EL (cell line): ENCODE data around the gene SLC7A6.

Experiments used
- DNase-seq: peaks from one replicate; pipeline ENCODE4 v3.0.0-alpha.2; 2016

The SLC7A6 gene

DNA sequence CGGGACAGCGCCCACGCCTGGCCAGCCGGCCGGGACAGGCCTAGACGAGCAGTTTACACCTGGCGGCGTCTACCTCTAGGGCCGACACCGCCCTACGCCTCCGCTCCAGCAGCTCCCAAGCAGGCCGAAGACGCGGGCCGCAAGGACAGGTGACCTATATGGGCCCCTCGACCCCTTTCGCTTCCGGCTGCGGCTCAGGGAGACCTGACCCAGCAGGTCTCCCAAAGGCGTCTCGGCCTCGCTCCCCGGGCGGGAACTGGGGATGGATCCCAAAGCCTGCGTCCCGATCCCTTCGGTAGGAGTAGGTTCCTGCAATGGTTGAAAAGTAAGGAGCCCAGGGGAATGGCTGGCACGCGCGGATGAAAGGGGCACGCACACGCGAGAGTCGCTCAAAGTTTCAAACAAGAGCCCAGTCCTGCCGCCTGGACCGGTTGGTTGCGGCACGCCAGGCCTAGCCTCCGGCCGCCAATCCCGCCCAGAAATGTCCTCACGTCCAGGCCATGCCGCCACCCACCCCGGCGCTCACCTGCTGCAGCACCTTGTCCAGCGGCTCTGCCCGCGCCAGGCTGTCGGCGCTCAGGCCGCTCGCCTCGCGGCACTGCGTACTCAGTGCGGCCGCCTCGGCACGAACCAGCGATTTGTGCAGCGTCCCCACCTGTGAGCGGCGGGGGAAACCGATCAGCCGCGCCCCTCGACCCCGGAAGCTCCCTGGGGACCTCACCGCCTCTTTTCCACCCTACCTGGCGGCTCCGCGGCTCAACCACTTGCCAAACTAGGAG lies 29.0 kb upstream of the SLC7A6 start:
- DNase-seq: no peak

DNA sequence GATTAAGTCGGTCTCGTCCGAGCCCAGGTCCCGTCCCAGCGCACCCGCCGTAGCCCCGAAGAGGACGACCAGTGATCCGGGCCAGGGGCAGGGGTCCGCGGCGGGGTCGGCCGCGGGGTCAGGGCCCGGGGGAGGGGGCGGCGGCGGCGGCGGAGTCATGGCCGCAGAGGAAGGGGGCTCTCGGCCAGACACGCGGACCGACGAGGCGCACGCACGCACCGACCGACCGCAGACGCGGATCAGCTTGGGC lies 28.5 kb upstream of the SLC7A6 start, which contains the start of gene ESRP2:
Gene ESRP2 (minus strand): TSS at position 241 of the 250 bp plus-strand sequence. CDS start 82 bp downstream, at position 159.
- no peak for DNase-seq

DNA sequence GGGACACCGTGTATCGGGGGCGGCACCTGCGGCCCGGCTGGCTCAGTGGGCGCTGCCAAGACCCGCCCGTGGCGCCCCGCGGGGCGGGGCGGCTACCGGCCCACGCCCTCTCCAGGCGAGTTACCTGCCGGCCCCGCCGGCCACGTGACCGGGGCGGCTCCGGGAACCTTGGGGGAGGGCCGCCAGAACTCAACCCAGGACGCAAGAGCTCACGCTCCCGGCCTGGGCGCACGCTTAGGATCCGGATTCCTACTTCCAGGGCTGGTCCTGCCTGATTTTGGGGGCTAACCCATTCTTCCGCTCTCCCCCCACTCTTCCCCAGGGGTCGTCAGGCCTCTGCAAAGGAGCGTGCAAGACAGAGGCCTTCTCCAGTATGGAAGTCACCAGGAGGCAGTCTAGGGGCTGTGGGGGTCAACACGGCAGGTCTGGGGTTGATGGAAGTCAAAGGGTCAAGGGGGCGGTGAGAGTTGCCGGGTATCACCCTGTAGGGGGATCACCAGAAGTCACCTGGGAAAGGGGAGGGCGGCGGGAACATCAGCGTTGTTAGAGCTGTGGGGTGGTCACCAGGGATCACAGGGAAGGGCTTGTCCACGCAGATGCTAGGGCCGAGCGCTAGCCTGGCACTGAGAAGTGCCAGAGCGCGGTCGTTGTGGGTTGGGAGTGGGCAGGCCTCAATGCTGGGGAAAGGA lies 28.0 kb upstream of the SLC7A6 start:
- DNase-seq: no peak

DNA sequence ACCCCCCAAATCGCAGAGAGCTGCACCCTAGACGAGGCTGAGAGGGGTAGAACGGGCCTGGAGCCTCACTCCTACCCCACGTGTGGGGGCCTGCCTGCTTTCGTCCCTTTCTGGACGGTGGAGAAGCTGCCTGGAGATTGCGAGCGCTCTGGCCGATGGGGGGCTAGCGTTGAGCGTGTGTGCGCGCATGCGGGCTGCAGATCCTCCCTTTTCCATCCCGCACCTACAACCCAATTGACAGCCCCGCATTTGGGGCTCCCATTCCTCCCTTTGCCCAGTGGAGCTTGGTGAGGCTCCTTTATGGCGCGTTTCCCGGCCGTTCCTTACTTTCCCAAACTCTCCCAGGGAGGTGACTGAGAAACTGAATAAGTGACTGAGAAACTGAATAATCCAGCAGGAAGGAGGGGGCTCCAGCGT lies 27.5 kb upstream of the SLC7A6 start:
- DNase-seq: no peak

DNA sequence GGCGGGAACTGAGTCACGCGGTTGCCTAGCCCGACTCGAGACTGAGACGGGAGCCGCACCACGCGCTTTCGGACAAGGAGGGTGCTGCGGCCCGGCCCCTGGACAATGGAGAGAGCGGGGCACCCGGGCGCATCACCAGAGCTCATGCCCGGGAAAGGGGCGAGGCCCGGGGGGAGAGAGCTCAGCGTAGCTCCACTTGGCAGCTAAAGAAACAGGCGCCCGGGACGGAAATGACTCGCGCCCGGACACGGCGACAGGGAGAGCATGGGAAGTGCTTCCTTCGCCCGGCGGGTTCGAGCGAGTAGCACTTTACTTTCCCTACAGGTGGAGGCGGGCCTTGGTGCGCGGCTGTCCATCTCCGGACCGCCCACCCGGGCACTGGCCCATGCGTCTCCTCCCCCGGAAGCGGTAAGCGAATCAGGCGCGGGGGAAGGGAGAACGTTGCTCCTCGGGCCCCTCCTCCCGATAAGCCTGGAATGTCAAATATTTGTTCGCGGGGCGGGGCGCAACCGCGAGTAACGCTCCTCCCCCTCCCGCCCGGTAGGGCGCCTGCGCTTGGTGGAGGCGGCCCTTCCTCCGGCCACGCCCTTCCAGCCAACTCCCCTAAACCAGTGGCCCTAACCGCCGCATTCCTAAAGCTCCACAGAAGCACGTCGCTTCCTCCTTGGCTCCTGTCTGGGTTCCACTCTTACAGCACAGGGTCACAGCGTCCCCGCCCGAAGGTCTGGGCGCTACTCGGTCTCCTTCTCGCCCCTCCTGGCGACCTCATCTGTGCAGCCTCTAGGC lies 26.9 kb upstream of the SLC7A6 start:
- peak; percentile 99 for DNase-seq

DNA sequence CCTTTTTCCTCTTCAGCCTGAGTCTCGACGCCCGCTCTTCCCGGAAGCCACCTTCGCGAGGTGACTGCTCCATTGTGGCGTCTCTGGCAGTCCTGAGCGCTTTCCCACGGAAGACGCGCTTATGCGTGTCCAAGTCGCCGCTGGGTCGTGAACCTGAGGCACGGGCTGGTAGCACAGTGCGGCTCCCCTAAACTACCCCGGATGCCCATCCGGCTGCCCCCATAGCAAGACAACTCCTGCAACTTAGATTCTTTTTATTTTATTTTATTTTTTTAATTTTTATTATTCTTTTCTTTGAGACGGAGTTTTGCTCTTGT lies 26.3 kb upstream of the SLC7A6 start:
- no peak for DNase-seq

DNA sequence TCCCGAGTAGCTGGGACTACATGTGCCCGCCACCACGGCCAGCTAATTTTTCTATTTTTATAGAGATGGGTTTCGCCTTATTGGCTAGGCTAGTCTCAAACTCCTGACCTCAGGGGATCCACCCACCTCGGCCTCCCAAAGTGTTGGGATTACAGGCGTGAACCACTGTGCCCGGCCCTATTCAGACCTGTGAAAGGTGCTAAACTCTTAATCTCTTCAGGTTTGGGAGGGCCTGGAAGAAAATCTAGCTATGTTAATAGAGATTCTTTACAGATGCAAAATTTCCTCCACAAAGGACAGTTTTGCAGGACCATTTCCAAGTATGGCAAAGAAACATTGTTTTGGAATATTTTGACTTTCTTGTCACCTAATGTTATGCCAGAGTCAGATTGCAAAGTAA lies 22.2 kb upstream of the SLC7A6 start:
- DNase-seq: no peak

DNA sequence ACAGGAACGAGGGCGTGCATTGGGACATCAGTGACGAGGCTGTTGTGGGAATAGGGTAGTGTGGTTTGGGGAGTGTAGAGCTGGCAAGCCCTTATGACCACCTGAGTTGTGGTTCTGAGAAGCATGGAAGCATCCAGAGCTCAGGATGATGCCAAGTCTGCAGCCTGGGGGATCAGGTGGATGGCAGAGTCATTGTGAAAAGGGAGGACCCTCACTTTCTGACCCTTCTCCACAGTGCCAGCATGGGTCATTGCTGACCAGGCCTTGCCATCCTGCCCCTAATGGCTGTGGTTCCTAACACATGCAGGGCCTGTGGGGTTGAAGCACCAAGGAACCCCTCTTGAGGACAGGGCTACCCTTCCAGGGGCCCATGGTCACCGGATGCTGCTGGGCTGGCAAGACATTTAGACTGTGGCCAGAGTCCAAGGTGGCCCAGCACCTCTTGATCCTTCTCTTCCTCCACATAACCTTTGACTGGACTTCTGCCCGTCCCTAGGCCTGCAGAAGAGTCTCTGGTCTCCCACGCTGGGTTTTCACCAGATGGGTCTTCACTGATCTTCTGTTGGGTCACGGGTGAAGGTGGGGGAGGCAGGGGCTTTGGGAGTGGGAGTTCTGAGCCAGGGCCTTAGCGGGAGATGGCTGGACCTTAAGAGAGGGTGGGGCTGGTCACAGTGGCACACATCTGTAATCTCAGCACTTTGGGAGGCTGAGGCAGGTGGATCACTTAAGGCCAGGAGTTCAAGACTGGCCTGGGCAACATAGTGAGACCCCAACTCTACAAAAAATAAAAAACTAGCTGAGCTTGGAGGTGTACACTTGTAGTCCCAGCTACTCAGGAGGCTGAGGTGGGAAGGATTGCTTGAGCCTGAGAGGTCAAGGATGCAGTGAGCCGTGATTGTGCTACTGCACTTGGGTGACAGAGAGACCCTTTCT lies 21.1 kb upstream of the SLC7A6 start:
- no peak for DNase-seq

DNA sequence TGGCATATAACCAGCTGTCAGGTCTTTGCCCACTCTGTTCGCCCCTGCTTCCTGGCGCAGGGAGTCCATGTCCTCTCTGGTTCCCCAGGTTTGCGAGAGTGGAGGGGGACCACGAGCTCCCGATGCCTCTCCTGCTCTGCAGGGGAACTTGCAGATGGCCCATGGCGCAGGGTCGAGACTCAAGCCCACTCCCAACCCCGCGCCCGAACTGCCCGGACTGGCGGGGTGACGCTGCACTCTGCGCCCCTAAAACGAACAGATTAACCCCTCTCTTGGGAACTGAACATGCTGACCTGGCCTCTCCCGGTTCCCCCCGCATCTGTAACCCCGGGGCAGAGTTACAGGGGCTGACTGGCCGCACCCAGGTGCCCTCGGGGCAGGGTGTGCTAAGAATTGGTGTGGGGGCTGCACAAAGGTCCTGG lies 19.8 kb upstream of the SLC7A6 start:
- DNase-seq: no peak

DNA sequence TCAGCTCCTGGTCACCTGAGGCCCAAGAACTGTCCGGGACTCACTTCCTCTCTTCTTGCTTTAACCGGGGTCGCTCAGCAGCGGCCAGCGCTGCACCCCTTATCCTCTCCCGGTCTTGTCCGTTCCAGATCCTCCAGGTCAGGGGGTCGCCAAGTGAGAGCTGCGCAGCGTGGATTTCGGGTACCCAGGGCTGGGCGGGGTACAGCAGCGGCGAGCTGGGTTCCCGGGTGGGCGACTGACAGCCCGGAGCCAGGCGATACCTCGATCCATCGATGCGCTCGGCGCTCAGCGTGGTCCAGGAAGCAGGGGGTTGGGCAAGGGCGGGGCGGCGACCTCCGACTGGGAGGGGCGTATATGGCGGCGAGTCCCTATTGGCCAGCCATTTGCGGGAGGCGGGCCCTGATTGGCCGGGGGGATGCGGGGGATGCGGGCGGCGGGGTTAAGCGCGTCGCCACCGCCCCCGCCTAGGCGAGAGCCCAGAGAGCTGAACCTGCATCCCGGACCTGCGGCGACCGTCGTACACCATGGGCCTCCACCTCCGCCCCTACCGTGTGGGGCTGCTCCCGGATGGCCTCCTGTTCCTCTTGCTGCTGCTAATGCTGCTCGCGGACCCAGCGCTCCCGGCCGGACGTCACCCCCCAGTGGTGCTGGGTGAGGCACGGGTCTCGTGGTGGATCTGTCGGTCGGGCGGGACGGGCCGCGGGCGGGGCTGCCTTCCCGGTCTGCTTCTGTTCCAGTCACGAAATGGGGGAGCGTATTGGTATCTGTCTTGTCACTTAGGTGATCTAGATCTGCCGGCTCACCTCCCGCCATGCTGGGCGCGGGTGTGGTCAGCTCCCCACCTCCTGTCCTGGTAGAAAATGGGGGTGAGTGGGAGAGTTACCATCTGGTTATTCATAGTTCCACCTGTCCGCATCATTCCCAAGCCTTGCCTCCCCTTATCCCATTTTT lies 19.1 kb upstream of the SLC7A6 start, which contains the start of gene PLA2G15:
Gene PLA2G15 (plus strand): TSS at position 471 of the 951 bp plus-strand sequence. CDS start 54 bp downstream, at position 525.
- peak; percentile 91 for DNase-seq

DNA sequence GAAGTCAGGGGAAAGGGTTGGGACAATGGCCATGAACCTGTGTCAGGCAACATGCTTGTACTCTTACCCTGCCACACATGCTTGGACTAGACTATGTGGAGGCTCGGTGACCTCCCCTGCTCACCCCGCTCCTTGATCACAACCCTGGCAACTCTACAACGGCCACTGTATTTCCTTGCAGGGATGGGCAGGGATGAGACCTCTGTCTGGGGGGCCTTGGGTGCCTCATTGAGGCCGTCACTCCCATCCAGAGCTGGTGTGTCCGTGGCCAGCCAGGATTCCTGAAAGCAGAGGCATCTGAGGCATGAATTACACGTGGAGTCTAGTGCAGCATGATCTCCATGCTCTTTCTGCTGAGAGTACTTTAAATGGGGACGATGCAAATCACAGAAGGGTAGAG lies 18.2 kb upstream of the SLC7A6 start:
- DNase-seq: no peak

DNA sequence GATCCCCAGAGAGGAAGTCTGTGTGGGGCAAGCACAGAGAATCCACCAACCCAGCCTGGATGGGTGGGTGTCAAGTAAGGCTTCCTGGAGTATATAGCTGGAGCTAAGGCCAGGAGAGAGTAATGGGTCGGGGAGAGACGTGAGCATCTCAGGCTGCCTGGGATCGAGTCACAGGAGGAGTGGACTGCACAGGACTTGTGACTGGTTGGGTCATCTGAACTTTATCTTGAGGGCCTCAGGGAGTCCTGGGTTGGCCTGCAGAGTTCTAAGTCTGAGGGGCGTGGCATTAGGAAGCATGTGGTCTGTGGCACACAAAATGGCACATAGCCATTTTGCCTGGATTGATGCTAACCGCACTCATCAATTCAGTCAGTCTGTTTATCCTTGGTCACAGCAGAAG lies 17.7 kb upstream of the SLC7A6 start:
- no peak for DNase-seq

DNA sequence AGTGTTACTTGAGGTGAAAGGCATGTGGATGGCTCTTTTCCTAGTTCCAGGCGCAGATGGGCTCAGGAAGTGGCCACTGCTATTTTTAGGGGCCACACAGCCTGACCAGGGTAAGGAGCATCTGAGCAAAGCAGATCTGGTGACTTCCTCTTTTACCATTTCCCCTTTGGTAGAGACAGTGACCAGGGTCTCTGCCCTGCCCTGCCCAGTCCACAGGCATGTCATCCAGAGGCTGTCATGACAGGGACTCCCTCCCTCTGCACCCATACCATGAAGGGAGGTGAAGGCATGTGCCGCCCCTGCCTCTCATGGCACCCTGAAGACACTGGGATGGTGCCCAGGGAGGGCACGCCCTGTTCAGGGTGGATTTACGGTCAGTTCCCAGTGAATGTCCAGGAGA lies 16.9 kb upstream of the SLC7A6 start:
- DNase-seq: no peak

DNA sequence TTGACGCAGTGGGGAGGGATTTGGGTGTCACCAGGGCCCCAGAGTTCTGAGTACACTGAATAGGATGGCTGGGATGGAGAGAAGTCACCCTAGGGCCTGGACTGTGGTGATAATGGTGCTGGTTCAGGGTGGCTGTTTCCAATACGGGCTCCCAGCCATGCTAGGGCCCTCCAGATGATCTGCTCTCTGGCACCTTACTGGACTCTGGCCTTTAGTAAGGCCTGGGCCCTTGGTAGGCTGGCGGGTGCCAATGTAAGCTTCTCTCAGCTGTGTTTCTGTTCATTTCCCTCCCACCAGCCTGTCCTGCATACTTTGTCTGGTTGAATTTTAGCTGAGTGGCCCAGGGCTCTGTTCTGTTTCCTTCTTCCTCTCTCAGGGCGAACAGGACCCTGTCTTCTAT lies 16.4 kb upstream of the SLC7A6 start:
- DNase-seq: no peak

DNA sequence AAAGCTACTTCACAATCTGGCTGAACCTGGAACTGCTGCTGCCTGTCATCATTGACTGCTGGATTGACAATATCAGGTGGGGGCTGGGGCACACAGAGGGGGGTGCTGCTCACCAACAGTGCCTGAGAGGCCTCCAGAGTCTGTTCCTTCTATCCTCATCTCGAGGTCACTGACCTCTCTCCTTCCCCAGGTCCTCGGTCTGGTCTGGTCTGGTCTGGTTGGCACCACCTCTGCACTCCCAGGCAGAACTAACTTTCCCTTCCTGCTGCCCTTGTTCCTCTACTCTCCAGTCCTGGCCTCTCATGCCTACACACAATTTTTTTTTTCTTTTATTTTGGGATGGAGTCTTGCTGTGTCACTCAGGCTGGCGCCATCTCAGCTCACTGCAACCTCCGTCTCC lies 15.0 kb upstream of the SLC7A6 start:
- DNase-seq: no peak

DNA sequence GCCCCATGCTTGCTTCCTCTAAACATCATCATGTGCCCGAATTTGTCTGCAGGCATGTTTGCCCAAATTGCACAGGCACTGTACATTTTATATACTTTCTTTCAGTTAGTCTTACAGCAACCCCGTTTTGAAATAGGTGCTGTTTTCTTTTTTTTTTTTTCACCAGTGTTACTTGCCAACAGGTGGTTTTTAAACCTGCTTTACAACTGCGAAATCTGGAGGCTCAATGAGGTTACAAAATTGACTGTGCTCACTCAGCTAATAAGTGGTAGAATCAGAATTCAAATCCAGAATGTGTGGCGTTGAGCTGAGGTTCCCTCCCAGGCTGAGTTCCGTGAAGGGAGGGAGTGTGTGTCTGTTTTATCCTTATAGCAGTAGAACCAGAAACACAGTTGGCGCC lies 13.4 kb upstream of the SLC7A6 start:
- no peak for DNase-seq

DNA sequence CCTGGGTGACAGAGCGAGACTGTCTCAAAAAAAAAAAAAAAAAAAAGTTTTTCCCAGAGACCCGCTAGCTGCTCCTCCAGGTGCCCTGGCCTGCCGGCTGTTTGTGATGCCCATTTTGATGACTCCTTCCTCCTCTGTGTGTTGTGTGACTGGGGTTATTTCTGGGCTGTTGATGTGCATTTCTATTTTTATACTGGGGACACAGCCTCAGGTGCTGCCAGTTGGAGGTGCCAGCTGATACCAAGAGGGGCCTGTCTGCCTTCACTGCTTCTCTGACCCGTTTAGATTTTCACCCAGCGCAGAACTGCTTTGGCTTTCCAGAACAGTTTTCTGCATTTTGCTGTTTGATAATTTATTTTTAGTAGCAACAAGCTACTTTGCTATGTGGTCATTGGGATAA lies 12.5 kb upstream of the SLC7A6 start:
- no peak for DNase-seq

DNA sequence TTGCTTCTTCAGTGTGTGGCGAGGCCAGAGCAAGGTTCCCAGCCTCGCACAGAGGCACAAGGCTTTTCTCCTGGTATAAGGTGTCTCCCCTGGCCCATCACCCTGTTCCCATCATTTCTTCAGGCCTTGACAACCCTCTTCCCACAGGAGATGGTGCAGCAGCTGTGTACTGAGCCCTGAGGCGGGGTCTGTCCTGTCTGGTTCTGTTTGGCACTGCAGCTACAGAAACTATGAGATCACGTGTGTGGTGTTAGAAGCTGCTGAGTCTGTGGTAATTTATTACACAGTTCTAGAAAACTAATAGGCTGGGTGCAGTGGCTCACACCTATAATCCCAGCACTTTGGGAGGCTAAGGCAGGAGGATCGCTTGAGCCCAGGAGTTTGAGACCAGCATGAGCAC lies 11.9 kb upstream of the SLC7A6 start:
- no peak for DNase-seq

DNA sequence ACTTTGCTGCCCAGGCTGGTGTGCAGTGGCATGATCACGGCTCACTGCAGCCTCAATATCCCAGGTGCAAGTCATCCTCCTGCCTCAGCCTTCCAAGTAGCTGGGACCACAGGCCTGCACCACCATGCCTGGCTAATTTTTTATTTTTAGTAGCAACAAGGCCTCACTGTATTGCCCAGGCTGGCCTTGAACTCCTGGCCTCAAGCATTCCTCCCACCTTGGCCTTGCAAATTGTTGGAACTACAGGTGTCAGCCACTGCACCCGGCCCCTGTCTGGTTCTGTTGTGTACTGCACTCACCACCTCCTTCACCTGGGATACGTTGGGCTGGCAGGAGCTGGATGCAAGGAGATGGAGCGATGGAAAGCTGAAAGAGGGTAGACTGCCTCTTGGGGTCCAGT lies 10.6 kb upstream of the SLC7A6 start:
- no peak for DNase-seq

DNA sequence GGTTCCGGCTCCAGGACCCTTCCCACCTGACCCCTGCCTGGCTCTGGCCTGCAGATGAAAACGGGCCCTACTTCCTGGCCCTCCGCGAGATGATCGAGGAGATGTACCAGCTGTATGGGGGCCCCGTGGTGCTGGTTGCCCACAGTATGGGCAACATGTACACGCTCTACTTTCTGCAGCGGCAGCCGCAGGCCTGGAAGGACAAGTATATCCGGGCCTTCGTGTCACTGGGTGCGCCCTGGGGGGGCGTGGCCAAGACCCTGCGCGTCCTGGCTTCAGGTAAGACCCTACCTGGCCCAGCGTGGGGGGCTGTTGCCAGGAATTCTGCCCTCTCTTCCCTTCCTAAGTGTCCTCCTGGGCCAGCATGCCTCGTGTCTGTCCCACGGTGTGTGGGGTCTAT lies 8.6 kb upstream of the SLC7A6 start:
- no peak for DNase-seq

DNA sequence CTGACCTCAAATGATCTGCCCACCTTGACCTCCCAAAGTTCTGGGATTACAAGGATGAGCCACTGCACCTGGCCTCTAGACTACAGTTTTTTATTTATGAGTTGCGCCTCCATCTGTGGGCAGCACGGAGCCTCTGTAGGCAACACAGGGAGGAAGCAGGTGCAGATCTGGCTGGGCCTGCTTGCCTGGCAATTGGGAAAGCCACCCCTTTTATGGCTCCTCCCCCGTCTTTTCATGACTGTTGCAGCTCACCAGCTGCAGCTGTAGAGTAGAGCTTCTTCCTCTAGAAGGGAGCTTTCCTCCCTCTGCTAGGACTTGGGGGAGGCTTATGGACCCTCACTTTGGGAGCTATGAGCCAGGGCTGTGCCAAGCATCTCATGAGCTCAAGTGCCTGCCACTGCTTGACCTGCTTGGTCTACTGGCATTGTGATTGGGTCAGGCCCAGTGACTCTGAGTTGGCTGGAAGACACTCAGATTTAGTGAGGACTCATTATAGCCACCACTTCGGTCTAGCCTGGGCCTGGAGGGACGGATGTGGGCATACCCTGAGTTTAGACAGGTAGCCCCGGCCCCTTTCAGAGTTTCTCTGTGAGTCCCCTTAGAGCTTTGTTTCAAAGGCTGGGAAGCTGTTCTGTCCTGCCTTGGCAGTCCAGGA lies 6.9 kb upstream of the SLC7A6 start:
- DNase-seq: no peak
